AG04449 (cell line): ENCODE data around the gene G0S2.

ENCODE experiments used
- CTCF ChIA-PET: fragments of 350-600 bp; formaldehyde crosslinking; extraction: SDS; loops from one replicate; lab custom pipeline; 2021; ENCODE audit warnings: antibody characterized with exemption; lab: Yijun Ruan, JAX
- POLR2A ChIA-PET: fragments of 400-600, 350-600 bp; formaldehyde crosslinking; extraction: SDS; loops from one replicate; lab custom pipeline; 2020; ENCODE audit warnings: antibody characterized with exemption, inconsistent platforms; lab: Yijun Ruan, JAX
- DNase-seq: peaks from one replicate; pipeline ENCODE4 v3.0.0-alpha.2; 2010; ENCODE audit warnings: low read depth, low spot score
- H3K4me3 ChIP-seq: 2 replicates; pipeline ENCODE4 v1.5.1; 2011; ENCODE audit warnings: low read depth, mild to moderate bottlenecking, control low read depth, low read length
- CTCF ChIP-seq: IDR thresholded peaks from one replicate; pipeline ENCODE4 v1.5.1; 2011; ENCODE audit warnings: mild to moderate bottlenecking, moderate library complexity, low read length, control low read depth, inconsistent platforms; ENCODE audit not compliant: insufficient read depth; ENCODE audit errors: missing control alignments

Gene G0S2

GRCh38 chr1:209702832-209703231, 27.6 kb downstream of the G0S2 start:
- CTCF ChIA-PET: interaction anchor here (1.2 to 1.7 kb wide), 4 partner anchors 9 to 134 kb away, joined by 3 to 11 read pairs (median 6); no protein-coding TSS in a partner anchor
- DNase-seq: no peak
- no peak overlapping the region for H3K4me3 ChIP-seq
- POLR2A ChIA-PET: no interaction called here
- no peak for TF ChIP-seq CTCF

GRCh38 chr1:209703834-209704504, 28.8 kb downstream of the G0S2 start:
- POLR2A ChIA-PET: no interaction called here
- no peak for DNase-seq
- no peak for TF ChIP-seq CTCF
- CTCF ChIA-PET: interaction anchor here (1.3 to 2.1 kb wide), 5 partner anchors 11 to 137 kb away, joined by 4 to 7 read pairs (median 6); no protein-coding TSS in a partner anchor
- no peak overlapping the region for H3K4me3 ChIP-seq

GRCh38 chr1:209704584-209704983, 29.4 kb downstream of the G0S2 start, which contains the start of gene HSD11B1:
HSD11B1 (plus strand) TSS chr1:209704846; CDS start chr1:209704943, 97 bp downstream.
- CTCF ChIA-PET: interaction anchor here (1.3 to 2.1 kb wide), 4 partner anchors 11 to 138 kb away, joined by 4 to 7 read pairs (median 6); no protein-coding TSS in a partner anchor
- no peak within 1 kb of the TSS for H3K4me3 ChIP-seq
- POLR2A ChIA-PET: interaction anchor here (0.7 kb wide), 1 partner anchor 105 kb away, joined by 8 read pairs; no protein-coding TSS in a partner anchor
- no peak for DNase-seq
- TF ChIP-seq CTCF: no peak

DNA sequence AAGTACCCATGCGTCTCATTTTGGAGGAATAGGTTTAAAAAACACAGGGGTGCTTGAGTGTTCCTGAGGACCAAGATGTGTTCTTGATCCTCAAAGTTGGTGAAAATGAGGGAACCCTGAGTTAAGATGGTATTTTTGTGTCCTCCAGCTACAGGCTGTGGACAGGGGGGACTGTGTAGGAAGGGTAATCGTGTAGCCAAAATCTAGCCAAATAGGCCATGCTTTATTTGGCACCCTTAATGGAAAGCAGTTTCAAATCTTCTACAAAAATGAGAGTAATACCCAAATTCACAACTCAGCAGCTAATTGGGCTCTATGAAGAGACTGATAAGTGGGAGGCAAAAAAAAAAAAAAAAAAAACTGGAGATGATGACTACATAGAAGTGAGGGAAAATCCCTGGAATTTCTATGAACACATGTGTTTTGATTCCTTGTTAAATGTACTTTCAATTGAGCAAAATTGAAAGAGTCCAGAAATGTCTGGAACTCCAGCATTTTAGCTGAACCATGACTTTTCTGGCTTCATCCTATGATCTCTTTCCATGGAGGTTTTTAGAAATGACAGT, 29.9 kb downstream of the G0S2 start:
- ChIA-PET POLR2A (interaction anchor here (0.7 kb wide), 1 partner anchor 105 kb away, joined by 8 read pairs; no protein-coding TSS in a partner anchor), CTCF (interaction anchor here (0.6 to 2.1 kb wide), 5 partner anchors 12 to 138 kb away, joined by 4 to 7 read pairs (median 6); no protein-coding TSS in a partner anchor)
- H3K4me3 ChIP-seq: no peak overlapping the region
- no peak for TF ChIP-seq CTCF
- no peak for DNase-seq

DNA sequence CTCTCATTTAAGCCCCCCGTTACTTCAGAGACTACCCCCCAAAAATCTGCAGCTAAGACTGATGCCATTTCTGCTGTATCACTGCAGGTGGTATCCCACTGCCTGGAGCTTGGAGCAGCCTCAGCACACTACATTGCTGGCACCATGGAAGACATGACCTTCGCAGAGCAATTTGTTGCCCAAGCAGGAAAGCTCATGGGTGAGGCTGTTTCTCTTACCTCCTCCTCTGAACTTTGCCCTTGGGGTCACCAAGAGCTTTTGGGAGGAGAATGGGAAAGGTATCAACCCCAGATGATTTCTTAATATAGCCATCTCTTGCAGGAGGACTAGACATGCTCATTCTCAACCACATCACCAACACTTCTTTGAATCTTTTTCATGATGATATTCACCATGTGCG, 31.4 kb downstream of the G0S2 start:
- no peak for DNase-seq
- CTCF ChIA-PET: interaction anchor here (1.0 to 3.2 kb wide), 3 partner anchors 13 to 136 kb away, joined by 3 to 12 read pairs (median 4); no protein-coding TSS in a partner anchor
- no peak overlapping the region for H3K4me3 ChIP-seq
- TF ChIP-seq CTCF: no peak
- POLR2A ChIA-PET: no interaction called here

- no peak for TF ChIP-seq CTCF
- CTCF ChIA-PET: interaction anchor here (1.3 to 3.2 kb wide), 2 partner anchors 14 to 137 kb away, joined by 4 to 12 read pairs; no protein-coding TSS in a partner anchor
Measured at GRCh38 chr1:209707308-209707707, 32.1 kb downstream of the G0S2 start.

More at GRCh38 chr1:209707308-209707707, 32.1 kb downstream of the G0S2 start:
- POLR2A ChIA-PET: no interaction called here
- H3K4me3 ChIP-seq: no peak overlapping the region
- no peak for DNase-seq
